Activated CD8-positive, alpha-beta memory T cell treated with anti-CD3 and anti-CD28 coated beads, Interleukin-2, amount 50 U/mL, for 24 hours (primary cell): Measurements from ENCODE around the gene ECEL1.
"Not testable (repeated sequence)": the region's sequence is repeated elsewhere in the genome, so short reads cannot be mapped to it uniquely, and the experiment has no call there.

Experiments
- DNase-seq: peaks from one replicate; pipeline ENCODE4 v3.0.0-alpha.2; 2020; ENCODE audit errors: extremely low read depth

Gene ECEL1, protein sequence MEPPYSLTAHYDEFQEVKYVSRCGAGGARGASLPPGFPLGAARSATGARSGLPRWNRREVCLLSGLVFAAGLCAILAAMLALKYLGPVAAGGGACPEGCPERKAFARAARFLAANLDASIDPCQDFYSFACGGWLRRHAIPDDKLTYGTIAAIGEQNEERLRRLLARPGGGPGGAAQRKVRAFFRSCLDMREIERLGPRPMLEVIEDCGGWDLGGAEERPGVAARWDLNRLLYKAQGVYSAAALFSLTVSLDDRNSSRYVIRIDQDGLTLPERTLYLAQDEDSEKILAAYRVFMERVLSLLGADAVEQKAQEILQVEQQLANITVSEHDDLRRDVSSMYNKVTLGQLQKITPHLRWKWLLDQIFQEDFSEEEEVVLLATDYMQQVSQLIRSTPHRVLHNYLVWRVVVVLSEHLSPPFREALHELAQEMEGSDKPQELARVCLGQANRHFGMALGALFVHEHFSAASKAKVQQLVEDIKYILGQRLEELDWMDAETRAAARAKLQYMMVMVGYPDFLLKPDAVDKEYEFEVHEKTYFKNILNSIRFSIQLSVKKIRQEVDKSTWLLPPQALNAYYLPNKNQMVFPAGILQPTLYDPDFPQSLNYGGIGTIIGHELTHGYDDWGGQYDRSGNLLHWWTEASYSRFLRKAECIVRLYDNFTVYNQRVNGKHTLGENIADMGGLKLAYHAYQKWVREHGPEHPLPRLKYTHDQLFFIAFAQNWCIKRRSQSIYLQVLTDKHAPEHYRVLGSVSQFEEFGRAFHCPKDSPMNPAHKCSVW

DNA sequence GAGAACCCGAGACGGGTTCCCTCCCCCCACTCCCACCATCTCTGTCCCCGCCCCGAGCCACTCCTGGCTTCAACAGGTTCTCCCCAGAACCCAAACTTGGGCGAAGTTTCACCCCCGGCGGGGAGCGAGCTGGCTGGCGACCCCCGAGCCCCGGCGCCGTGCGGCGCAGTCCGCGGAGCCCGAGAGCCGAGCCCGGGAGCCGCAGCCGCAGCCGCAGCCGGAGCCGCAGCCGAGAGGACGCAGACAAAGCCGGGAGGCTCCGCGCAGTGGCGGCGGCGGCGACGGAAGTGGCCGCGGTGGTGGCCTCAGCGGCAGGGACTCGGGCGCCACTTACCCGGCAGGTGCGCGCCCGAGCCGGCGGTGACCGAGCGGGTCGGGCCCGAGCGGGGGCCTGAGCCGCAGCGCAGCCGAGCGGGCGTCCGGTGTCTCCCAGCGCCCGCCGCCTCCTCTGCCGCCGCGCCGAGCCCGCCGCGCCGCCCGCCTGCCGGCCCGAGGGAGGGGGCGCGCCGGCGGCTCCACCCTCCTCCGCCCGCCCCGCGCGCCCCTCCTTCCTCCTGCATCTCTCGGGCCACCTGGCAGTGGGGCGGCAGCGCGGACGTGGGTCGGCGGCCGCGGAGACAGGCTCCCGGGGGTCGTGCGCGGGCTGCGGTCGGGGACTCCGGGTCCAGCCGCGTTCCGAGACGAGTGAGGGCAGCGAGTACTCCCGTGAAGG, at the start of gene ECEL1:
Gene ECEL1 (minus strand): TSS at position 450 of the 712 bp plus-strand sequence. CDS start 1,181 bp downstream, outside the sequence.
- no peak for DNase-seq

GRCh38 chr2:232537079-232537478, 49.4 kb upstream of the ECEL1 start:
- DNase-seq: no peak

GRCh38 chr2:232535761-232536530, 48.3 kb upstream of the ECEL1 start:
- DNase-seq: no peak

DNA sequence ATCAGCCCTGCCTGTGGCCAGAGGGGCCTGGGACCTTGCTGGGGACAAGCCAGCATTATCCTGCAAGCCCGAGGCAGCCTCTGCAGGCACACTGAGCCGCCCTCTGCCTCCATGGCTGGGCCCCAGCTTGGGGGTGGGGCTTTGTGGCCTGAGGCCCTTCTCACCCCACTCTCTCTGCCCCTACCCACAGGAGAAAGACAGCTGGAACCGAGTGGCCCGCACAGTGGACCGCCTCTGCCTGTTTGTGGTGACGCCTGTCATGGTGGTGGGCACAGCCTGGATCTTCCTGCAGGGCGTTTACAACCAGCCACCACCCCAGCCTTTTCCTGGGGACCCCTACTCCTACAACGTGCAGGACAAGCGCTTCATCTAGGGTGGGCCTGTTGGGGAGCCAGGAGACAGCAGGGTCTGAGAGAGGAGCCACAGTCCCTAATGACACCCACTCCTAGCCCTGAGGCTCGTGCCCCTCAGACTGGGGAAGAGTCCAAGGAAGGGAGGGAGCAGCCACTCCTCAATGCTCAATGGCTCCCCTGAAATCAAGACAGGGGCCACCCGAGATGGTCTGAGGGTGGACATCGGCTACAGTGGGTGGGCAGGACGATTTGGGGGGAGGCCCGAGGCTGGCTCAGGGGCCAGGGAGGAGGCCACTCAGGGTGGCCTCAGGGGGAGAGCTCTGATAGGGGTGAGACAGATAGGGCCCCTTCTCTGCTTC, 47.5 kb upstream of the ECEL1 start:
- no peak for DNase-seq

DNA sequence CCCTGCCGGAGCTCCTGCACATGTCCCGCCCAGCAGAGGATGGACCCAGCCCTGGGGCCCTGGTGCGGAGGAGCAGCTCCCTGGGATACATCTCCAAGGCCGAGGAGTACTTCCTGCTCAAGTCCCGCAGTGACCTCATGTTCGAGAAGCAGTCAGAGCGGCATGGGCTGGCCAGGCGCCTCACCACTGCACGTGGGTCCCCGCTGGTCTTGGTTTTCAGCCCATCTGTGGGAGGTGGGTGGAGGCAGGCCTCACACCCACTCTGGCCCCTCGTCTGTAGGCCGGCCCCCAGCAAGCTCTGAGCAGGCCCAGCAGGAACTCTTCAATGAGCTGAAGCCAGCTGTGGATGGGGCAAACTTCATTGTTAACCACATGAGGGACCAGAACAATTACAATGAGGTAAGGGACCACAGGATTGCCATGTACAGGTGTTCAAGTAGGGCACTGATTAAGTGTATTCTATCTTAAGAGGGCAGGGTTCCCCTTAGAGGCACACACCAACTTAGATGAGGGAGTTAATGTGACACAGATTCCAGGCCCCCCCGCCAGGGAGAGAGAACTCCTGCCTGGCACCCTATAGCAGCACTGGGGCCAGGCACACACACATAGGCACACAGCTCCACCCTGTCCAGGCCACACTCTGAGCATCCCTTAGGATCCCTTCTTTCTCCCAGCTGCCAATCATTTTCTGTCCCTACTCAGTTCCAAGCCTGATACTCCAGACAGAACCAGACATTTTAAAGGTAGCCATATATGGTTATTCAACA, 46.5 kb upstream of the ECEL1 start:
- DNase-seq: no peak

DNA sequence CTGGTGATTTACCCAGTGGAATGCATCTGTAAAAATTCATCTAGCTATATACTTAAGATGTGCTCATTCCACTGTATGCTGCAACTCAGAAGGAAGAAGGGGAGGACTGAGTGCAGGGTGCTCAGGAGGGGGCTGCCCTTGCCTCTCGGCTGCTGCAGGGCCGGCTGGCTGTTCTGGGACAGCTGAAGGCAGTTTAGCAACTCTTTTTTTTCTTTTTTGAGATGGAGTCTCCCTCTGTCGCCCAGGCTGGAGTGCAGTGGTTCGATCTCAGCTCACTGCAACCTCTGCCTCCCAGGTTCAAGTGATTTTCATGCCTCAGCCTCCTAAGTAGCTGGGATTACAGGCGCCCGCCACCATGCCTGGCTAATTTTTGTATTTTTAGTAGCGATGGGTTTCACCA, 45.2 kb upstream of the ECEL1 start:
- DNase-seq: not testable (repeated sequence)

DNA sequence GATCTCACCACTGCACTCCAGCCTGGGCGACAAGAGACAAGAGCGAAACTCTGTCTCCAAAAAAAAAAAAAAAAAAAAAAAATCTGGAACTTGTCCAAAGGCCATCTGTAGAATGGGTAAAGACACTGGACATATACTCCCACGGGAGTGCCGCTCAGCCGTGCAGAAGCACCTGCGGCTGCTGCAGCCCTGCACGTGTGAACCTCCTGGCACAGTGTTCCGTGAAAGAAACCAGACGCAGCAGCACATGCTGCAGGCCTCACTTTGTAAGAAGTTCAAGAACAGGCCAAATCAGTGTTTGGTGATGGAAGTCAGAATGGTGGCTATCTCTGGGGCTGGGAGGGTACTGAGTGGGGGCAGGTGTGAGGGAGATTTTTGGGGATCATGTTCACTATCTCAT, 44.8 kb upstream of the ECEL1 start:
- DNase-seq: no peak

DNA sequence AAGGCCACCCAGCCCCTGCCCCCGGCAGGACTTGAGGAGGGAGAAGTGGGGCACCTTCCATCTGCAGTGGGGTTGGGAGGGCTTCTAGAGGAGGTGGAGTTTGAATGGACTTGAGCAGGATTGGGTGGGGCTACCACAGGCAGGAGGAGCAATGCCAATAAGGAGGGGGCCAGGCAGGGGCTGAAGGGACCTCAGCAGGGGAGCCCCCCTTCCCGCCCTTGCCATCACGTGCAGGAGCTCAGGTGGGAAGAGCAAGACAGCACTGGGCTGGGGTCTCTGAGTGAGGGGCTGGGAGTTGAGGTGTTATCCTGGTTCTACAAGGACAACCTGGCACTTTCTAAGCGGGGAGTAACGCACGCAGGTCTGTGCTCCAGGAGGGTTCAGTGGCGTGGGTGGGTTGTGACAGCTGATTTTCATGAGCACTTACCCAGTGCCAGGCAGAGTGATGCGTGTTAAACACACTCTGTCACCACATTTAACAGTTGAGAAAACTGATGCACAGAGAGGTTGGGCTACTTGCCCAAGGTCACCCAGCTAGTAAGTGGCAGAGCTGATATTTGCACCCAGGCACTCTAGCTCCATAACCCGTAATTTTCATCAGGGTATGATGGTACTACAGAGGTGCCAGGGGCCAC, 43.1 kb upstream of the ECEL1 start:
- DNase-seq: no peak

DNA sequence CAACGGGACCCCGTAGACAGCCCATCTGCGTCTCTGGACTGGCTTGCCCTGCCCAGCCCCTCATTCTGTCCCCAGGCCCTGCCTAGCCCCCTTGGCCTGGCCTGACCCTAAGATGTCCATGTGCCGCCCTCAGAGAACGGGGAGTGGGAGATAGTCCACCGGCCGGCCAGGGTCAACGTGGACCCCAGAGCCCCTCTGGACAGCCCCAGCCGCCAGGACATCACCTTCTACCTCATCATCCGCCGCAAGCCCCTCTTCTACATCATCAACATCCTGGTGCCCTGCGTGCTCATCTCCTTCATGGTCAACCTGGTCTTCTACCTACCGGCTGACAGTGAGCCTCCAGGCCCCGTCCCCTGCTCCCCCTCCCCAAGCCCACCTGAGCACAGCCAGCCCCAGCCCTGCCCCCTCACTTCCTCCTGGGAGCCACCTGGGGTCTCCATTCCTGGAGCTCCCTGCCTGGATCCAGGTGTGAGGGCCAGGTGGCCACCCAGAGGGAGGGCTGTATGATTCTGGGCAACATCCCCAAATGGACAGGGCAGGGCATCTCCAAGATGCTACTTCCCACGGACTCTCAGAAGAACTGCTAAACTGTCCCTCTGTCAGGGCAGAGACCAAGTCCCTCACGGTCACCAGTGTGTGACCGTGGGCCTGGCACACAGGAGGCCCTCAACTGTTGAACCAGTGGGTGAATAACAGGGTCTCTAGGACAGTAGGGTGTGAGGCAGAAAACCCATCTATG, 42.3 kb upstream of the ECEL1 start:
- DNase-seq: no peak

- DNase-seq: no peak
These were observed 41.3 kb upstream of the ECEL1 start for GRCh38 chr2:232528746-232529460.

- DNase-seq: no peak
These were observed 40.4 kb upstream of the ECEL1 start for GRCh38 chr2:232527905-232528470.

DNA sequence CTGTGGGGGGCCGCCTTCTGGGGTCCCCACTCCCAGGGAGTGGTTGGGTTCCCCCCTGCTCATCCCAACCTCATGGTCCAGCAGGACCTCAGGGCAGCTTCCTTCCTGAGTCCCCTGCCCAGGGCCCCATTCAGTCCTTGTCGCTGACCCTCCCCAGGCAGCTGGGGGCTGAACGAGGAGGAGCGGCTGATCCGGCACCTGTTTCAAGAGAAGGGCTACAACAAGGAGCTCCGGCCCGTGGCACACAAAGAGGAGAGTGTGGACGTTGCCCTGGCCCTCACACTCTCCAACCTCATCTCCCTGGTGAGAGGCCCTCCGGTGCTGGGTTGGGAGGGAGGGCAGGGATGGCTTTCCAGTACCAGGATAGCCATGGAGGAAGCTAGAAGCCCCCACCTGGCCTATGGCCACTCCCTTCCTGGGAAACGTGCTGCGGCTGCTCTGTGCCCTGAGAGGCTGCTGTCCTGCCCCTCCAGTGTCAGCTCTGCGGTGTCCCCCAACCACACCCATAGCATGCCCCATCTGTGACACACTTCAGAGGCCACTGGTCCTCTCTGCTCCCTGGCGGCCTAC, 38.8 kb upstream of the ECEL1 start:
- no peak for DNase-seq

- no peak for DNase-seq
These were observed 38.2 kb upstream of the ECEL1 start, which contains the start of gene CHRND for GRCh38 chr2:232525791-232526371. Gene CHRND (plus strand): TSS chr2:232526160. CDS start chr2:232526216, 56 bp downstream.

GRCh38 chr2:232525199-232525598, 37.6 kb upstream of the ECEL1 start:
- DNase-seq: no peak

DNA sequence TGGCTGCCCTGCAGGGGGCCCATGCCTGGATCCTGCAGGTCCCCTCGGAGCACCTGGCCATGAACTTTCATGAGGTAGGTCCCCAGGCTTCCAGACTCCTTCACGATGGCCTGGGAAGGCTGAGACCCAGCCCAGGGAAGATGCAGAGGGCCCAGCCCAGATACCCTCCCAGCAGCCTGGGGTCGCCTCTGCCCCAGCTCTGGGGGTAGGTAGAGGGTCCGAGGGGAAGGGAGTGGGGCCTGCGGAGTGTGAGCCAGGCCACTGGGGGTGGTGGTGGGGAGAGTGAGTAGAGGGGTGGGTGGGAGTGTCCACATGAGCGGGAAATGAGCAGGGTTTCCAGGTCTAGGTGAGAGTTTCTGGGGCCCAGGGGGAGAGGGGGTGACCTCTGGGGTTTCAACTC, 37.1 kb upstream of the ECEL1 start:
- DNase-seq: no peak

DNA sequence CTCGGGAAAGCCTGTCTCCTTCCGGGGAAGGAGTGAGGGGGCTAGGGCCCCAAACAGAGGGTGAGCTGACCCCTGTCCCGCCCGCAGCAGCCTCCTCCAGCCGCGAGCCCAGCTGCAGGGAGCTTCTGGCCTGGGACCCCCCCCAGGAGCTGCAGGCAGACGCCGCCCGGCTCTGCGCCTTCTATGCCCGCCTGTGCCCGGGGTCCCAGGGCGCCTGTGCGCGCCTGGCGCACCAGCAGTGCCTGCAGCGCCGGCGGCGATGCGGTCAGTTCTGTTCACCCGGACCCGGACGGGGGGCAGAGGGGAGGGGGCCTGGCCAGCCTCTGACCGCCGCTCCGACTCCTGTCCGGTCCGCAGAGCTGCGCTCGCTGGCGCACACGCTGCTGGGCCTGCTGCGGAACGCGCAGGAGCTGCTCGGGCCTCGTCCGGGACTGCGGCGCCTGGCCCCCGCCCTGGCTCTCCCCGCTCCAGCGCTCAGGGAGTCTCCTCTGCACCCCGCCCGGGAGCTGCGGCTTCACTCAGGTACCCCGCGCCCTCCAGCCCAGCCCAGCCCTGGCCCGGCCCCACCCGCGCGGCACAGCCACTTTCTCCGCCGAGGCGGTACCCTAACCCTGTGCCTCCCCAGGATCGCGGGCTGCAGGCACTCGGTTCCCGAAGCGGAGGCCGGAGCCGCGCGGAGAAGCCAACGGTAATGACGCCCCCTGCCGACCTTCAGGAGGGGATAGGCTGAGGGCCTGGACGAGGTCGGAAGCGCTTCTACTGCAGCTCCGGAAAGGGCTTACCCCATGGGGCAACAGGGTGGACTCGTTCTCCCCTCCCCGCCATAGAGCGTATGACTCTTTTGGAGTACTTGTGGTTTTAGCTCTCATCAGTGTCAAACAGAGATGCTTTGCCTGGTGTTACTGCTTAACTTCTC, 36.3 kb upstream of the ECEL1 start:
- no peak for DNase-seq
